Loucy (cell line): Measurements from ENCODE around the gene UNC13D.

Source experiments
- H2AFZ ChIP-seq: fragments of 200-600 bp; sonication (generic); 2 replicates; pipeline ENCODE4 v1.6.0; 2016; ENCODE audit warnings: antibody characterized with exemption, mild to moderate bottlenecking, low read length, moderate library complexity
- H3F3A ChIP-seq: fragments of 200-600 bp; 2 replicates; pipeline ENCODE4 v1.6.0; 2016; ENCODE audit warnings: antibody characterized with exemption, low read depth, mild to moderate bottlenecking
- H3K27me3 ChIP-seq: fragments of 200-600 bp; sonication (generic); 2 replicates; pipeline ENCODE4 v1.6.1; 2014; ENCODE audit warnings: low read length, mild to moderate bottlenecking; ENCODE audit not compliant: insufficient read depth, poor library complexity, severe bottlenecking
- H3K36me3 ChIP-seq: fragments of 200-600 bp; sonication (generic); 2 replicates; pipeline ENCODE4 v1.6.1; 2016; ENCODE audit warnings: low read length; ENCODE audit not compliant: insufficient read depth
- H3K4me1 ChIP-seq: fragments of 200-600 bp; sonication (generic); 2 replicates; pipeline ENCODE4 v1.5.1; 2014; ENCODE audit warnings: low read length, mild to moderate bottlenecking; ENCODE audit not compliant: insufficient read depth, poor library complexity, severe bottlenecking
- H3K4me2 ChIP-seq: fragments of 200-600 bp; sonication (generic); 2 replicates; pipeline ENCODE4 v1.6.0; 2014; ENCODE audit warnings: antibody characterized with exemption, low read length, low read depth, mild to moderate bottlenecking; ENCODE audit not compliant: poor library complexity, severe bottlenecking
- H3K4me3 ChIP-seq: fragments of 200-600 bp; sonication (generic); 2 replicates; pipeline ENCODE4 v1.5.1; 2014; ENCODE audit warnings: low read length, mild to moderate bottlenecking, mixed read lengths; ENCODE audit not compliant: poor library complexity, severe bottlenecking
- H3K79me2 ChIP-seq: fragments of 200-600 bp; sonication (generic); 2 replicates; pipeline ENCODE4 v1.6.1; 2014; ENCODE audit warnings: low read length; ENCODE audit not compliant: insufficient read depth
- H3K9ac ChIP-seq: fragments of 200-600 bp; sonication (generic); 2 replicates; pipeline ENCODE4 v1.6.0; 2014; ENCODE audit warnings: mild to moderate bottlenecking, low read depth, low read length, moderate library complexity; ENCODE audit not compliant: poor library complexity, severe bottlenecking
- H3K9me2 ChIP-seq: fragments of 200-600 bp; sonication (generic); replicated peaks from 2 replicates; pipeline ENCODE4 v1.6.1; 2016; ENCODE audit warnings: low read depth, low read length, mixed read lengths
- H3K9me3 ChIP-seq: fragments of 200-600 bp; sonication (generic); 2 replicates; pipeline ENCODE4 v1.6.1; 2014; ENCODE audit warnings: mild to moderate bottlenecking, antibody characterized with exemption, low read length, low read depth; ENCODE audit not compliant: insufficient read depth
- H4K20me1 ChIP-seq: fragments of 200-600 bp; sonication (generic); 2 replicates; pipeline ENCODE4 v1.6.0; 2014; ENCODE audit warnings: antibody characterized with exemption, low read length, mild to moderate bottlenecking; ENCODE audit not compliant: insufficient read depth, poor library complexity, severe bottlenecking
- CTCF ChIP-seq: fragments of 200-600 bp; sonication (generic); conservative IDR thresholded peaks from 2 replicates; pipeline ENCODE4 v1.5.1; 2014; ENCODE audit warnings: mild to moderate bottlenecking, antibody characterized with exemption, low read length
- EZH2phosphoT487 ChIP-seq: fragments of 200-600 bp; IDR thresholded peaks from 2 replicates; pipeline ENCODE4 v1.6.1; 2018; ENCODE audit warnings: antibody characterized with exemption, mild to moderate bottlenecking, moderate library complexity, borderline replicate concordance

The UNC13D gene

GRCh38 chr17:75845933-75846691, 1.9 kb upstream of the UNC13D start:
- no peak for TF ChIP-seq EZH2phosphoT487
- TF ChIP-seq CTCF, result no peak
- H3K36me3 ChIP-seq, result no peaks in the 10 kb centered on the region; the same call in 1 of the 2 replicates
- H3K9me3 ChIP-seq, result no peaks in the 10 kb centered on the region
- no peaks in the 10 kb centered on the region for H3F3A ChIP-seq
- H2AFZ ChIP-seq, result no peak overlapping the region
- peak overlapping the region; percentile 98 for H3K9ac ChIP-seq
- H3K27me3 ChIP-seq, result no peaks in the 10 kb centered on the region
- H3K4me2 ChIP-seq, result peak overlapping the region; percentile 94
- H3K4me3 ChIP-seq, result peak overlapping the region; percentile 82
- H3K4me1 ChIP-seq, result peaks cover 34% of the 10 kb centered on the region
- H4K20me1 ChIP-seq, result peaks cover 14% of the 10 kb centered on the region
- no peaks in the 10 kb centered on the region for H3K9me2 ChIP-seq
- H3K79me2 ChIP-seq, result peaks cover 31% of the 10 kb centered on the region

- peaks cover 19% of the 10 kb centered on the region for H4K20me1 ChIP-seq
- peaks cover 34% of the 10 kb centered on the region for H3K4me1 ChIP-seq
- no peaks in the 10 kb centered on the region for H3K9me2 ChIP-seq
- peaks cover 7% of the 10 kb centered on the region; the same call in 1 of the 2 replicates for H3K36me3 ChIP-seq
- H3F3A ChIP-seq, result no peaks in the 10 kb centered on the region
- no peaks in the 10 kb centered on the region for H3K27me3 ChIP-seq
- peak overlapping the region; percentile 98 for H3K9ac ChIP-seq
- TF ChIP-seq CTCF (peak; percentile 70), EZH2phosphoT487 (no peak)
- H3K4me3 ChIP-seq, result peak overlapping the region; percentile 82
- no peak overlapping the region for H2AFZ ChIP-seq
- peaks cover 40% of the 10 kb centered on the region for H3K79me2 ChIP-seq
- H3K4me2 ChIP-seq, result peak overlapping the region; percentile 94
- no peaks in the 10 kb centered on the region for H3K9me3 ChIP-seq
Measured at GRCh38 chr17:75845058-75845711, 981 bp upstream of the UNC13D start.

GRCh38 chr17:75844530-75845057, 390 bp upstream of the UNC13D start:
- peaks cover 34% of the 10 kb centered on the region for H3K4me1 ChIP-seq
- no peak for TF ChIP-seq EZH2phosphoT487
- TF ChIP-seq CTCF, result no peak

More at GRCh38 chr17:75844530-75845057, 390 bp upstream of the UNC13D start:
- no peaks in the 10 kb centered on the region for H3F3A ChIP-seq
- peak overlapping the region; percentile 98 for H3K9ac ChIP-seq
- H3K79me2 ChIP-seq, result peaks cover 46% of the 10 kb centered on the region
- H3K27me3 ChIP-seq, result no peaks in the 10 kb centered on the region
- H4K20me1 ChIP-seq, result peaks cover 19% of the 10 kb centered on the region
- no peaks in the 10 kb centered on the region for H3K9me3 ChIP-seq
- H3K4me2 ChIP-seq, result peak overlapping the region; percentile 94
- peaks cover 9% of the 10 kb centered on the region; the same call in 1 of the 2 replicates for H3K36me3 ChIP-seq
- H3K9me2 ChIP-seq, result no peaks in the 10 kb centered on the region
- peak overlapping the region; percentile 82 for H3K4me3 ChIP-seq
- H2AFZ ChIP-seq, result no peak overlapping the region
